Natural killer cell (primary cell): ENCODE measurements around the gene PPP1R13B. TPM values are rescaled to one million over a fixed set of nuclear protein-coding genes. Genes with fewer than 3 reads are reported as not detected.

ENCODE experiments used
- ATAC-seq, 3 donors: fragments of 150-1000 bp in 2 of 3; fragments of 200-7000 bp in 1 of 3; cut with Tn5 transposase; 1 replicate in 1 of 3; 2 replicates in 2 of 3; pipeline ENCODE4 v1.10.0; 2021; ENCODE audit warnings: mild to moderate bottlenecking in 2 of 3, moderate library complexity in 2 of 3
- DNase-seq, 2 donors: peaks; one replicate each; pipeline versions ENCODE4 v3.0.0 to v3.0.0-alpha.2; 2013 to 2021; ENCODE audit warnings: mixed read lengths in 1 of 2
- H3K27ac ChIP-seq: one replicate; pipeline ENCODE4 v1.5.1; 2013; ENCODE audit warnings: mild to moderate bottlenecking, low read length
- H3K27me3 ChIP-seq: one replicate; pipeline ENCODE4 v1.6.1; 2013; ENCODE audit warnings: low read length; ENCODE audit not compliant: control insufficient read depth, insufficient read depth
- H3K36me3 ChIP-seq: one replicate; pipeline ENCODE4 v1.6.1; 2013; ENCODE audit warnings: low read length; ENCODE audit not compliant: control insufficient read depth, insufficient read depth
- H3K4me1 ChIP-seq: one replicate; pipeline ENCODE4 v1.6.1; 2013; ENCODE audit warnings: low read length; ENCODE audit not compliant: control insufficient read depth, insufficient read depth
- H3K4me3 ChIP-seq: one replicate; pipeline ENCODE4 v1.5.1; 2013; ENCODE audit warnings: low read length
- H3K9me3 ChIP-seq: one replicate; pipeline ENCODE4 v1.6.1; 2013; ENCODE audit warnings: low read length; ENCODE audit not compliant: control insufficient read depth, insufficient read depth
- H3K27ac Mint-ChIP-seq, 2 donors: one replicate each; pipeline ENCODE4 v1.8.0; 2022; ENCODE audit warnings: mild to moderate bottlenecking in 2 of 2, mixed read lengths in 2 of 2, moderate library complexity in 1 of 2
- H3K27me3 Mint-ChIP-seq, 2 donors: one replicate each; pipeline ENCODE4 v1.8.0; 2022; ENCODE audit warnings: low read depth in 2 of 2, mixed read lengths in 2 of 2
- H3K36me3 Mint-ChIP-seq: one replicate; pipeline ENCODE4 v1.8.0; 2022; ENCODE audit warnings: mixed read lengths
- H3K4me1 Mint-ChIP-seq, 2 donors: one replicate each; pipeline ENCODE4 v1.8.0; 2022; ENCODE audit warnings: mixed read lengths in 2 of 2
- H3K4me3 Mint-ChIP-seq: one replicate; pipeline ENCODE4 v1.8.0; 2022; ENCODE audit warnings: mild to moderate bottlenecking, moderate library complexity, mixed read lengths
- H3K9me3 Mint-ChIP-seq, 2 donors: one replicate each; pipeline ENCODE4 v1.8.0; 2022; ENCODE audit warnings: mixed read lengths in 2 of 2
- WGBS: methylation state at CpG from one replicate; pipeline ENCODE4 v1.1.7; 2013; ENCODE audit warnings: missing lambda C conversion rate; ENCODE audit not compliant: insufficient coverage; 5-methylcytosine and 5-hydroxymethylcytosine counted together
- intact Hi-C: fragments of 100-400 bp; cut with micrococcal nuclease; formaldehyde crosslinking; loops from one replicate; pipeline ENCODE4 v1.14.2; 2022
- total RNA-seq, 4 donors: library from RNA; stranded (reverse); fragments of 120-200 nt in 1 of 4; gene quantifications; one replicate each; pipeline versions ENCODE4 v1.2.3 to v1.2.4, GENCODE V29; 2013 to 2022
- TF ChIP-seq, protein P1 (sequence below): fragments of 200-600 bp; IDR thresholded peaks from one replicate; pipeline ENCODE4 v1.8.0; 2022; ENCODE audit warnings: antibody characterized with exemption

PPP1R13B gene
- total RNA-seq, 3 donors from 2014 or later (not counting 1 experiment from before 2014, with no cell fraction given): 26.5 to 35.5 (median 31.7) TPM

- H3K27ac ChIP-seq: no peak overlapping the region
- H3K36me3 Mint-ChIP-seq: no peaks in the 10 kb centered on the region
- no peak overlapping the region for H3K4me3 ChIP-seq
- H3K9me3 ChIP-seq: no peaks in the 10 kb centered on the region
- ATAC-seq (no peak), DNase-seq (no peak)
- peaks cover 22% of the 10 kb centered on the region for H3K36me3 ChIP-seq
- WGBS: 97% methylated on average over 8 of the region's 9 CpGs
- H3K4me3 Mint-ChIP-seq: no peak overlapping the region
- no peaks in the 10 kb centered on the region for H3K9me3 Mint-ChIP-seq
- H3K27me3 ChIP-seq: no peaks in the 10 kb centered on the region
- TF ChIP-seq, protein P1, sequence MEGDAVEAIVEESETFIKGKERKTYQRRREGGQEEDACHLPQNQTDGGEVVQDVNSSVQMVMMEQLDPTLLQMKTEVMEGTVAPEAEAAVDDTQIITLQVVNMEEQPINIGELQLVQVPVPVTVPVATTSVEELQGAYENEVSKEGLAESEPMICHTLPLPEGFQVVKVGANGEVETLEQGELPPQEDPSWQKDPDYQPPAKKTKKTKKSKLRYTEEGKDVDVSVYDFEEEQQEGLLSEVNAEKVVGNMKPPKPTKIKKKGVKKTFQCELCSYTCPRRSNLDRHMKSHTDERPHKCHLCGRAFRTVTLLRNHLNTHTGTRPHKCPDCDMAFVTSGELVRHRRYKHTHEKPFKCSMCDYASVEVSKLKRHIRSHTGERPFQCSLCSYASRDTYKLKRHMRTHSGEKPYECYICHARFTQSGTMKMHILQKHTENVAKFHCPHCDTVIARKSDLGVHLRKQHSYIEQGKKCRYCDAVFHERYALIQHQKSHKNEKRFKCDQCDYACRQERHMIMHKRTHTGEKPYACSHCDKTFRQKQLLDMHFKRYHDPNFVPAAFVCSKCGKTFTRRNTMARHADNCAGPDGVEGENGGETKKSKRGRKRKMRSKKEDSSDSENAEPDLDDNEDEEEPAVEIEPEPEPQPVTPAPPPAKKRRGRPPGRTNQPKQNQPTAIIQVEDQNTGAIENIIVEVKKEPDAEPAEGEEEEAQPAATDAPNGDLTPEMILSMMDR: no peak
- H3K4me1 ChIP-seq: no peaks in the 10 kb centered on the region
- no peaks in the 10 kb centered on the region for H3K27me3 Mint-ChIP-seq
- peak overlapping the region in 1 of 2 donors; percentile 24 for H3K27ac Mint-ChIP-seq
- intact Hi-C loops: no loop called here
- no peaks in the 10 kb centered on the region for H3K4me1 Mint-ChIP-seq
Measured at GRCh38 chr14:103732868-103733620, 114.3 kb downstream of the PPP1R13B start.

GRCh38 chr14:103731916-103732867, 115.2 kb downstream of the PPP1R13B start:
- Mint-ChIP-seq H3K4me1 (no peaks in the 10 kb centered on the region), H3K27ac (peak overlapping the region in 1 of 2 donors; percentile 24), H3K36me3 (no peaks in the 10 kb centered on the region), H3K4me3 (no peak overlapping the region), H3K9me3 (no peaks in the 10 kb centered on the region), H3K27me3 (no peaks in the 10 kb centered on the region)
- no peaks in the 10 kb centered on the region for H3K4me1 ChIP-seq
- intact Hi-C loops: no loop called here
- ATAC-seq (no peak), DNase-seq (no peak)
- no peak overlapping the region for H3K4me3 ChIP-seq
- H3K27ac ChIP-seq: no peak overlapping the region
- no peaks in the 10 kb centered on the region for H3K9me3 ChIP-seq
- TF ChIP-seq, protein P1: no peak
- H3K36me3 ChIP-seq: peaks cover 18% of the 10 kb centered on the region
- 97% methylated on average over 24 of the region's 24 CpGs for WGBS
- no peaks in the 10 kb centered on the region for H3K27me3 ChIP-seq

- no peaks in the 10 kb centered on the region for H3K27me3 ChIP-seq
- H3K27me3 Mint-ChIP-seq: no peaks in the 10 kb centered on the region
- H3K4me1 Mint-ChIP-seq: no peaks in the 10 kb centered on the region
- DNase-seq (no peak), ATAC-seq (no peak)
- no peak overlapping the region for H3K27ac ChIP-seq
- peaks cover 18% of the 10 kb centered on the region for H3K36me3 ChIP-seq
- TF ChIP-seq, protein P1: no peak
- no peak overlapping the region for H3K4me3 ChIP-seq
- H3K4me3 Mint-ChIP-seq: no peak overlapping the region
- 97% methylated on average over 15 of the region's 15 CpGs for WGBS
- intact Hi-C loops: no loop called here
- no peaks in the 10 kb centered on the region for H3K36me3 Mint-ChIP-seq
- no peaks in the 10 kb centered on the region for H3K9me3 Mint-ChIP-seq
- H3K27ac Mint-ChIP-seq: no peak overlapping the region
- no peaks in the 10 kb centered on the region for H3K9me3 ChIP-seq
- H3K4me1 ChIP-seq: no peaks in the 10 kb centered on the region
Measured at GRCh38 chr14:103731481-103731880, 115.9 kb downstream of the PPP1R13B start.
